Tibial artery (tissue), 4 donors: ENCODE data around the gene ENDOU.

Experiments used
- DNase-seq, 2 donors: peaks; one replicate each; pipeline ENCODE4 v3.0.0-alpha.2; 2019
- H3K27ac ChIP-seq, 2 donors: fragments of 200-600 bp; sonication (generic) in 1 of 2; 1 replicate in 1 of 2; 2 replicates in 1 of 2; pipeline ENCODE4 v1.5.1; 2018 to 2019; ENCODE audit warnings: mild to moderate bottlenecking in 1 of 2
- H3K27me3 ChIP-seq, 2 donors: fragments of 200-600 bp; sonication (generic) in 1 of 2; one replicate each; pipeline versions ENCODE4 v1.5.1 to v1.6.0; 2016 to 2019
- H3K36me3 ChIP-seq, 3 donors: fragments of 200-600 bp; sonication (generic) in 2 of 3; one replicate each; pipeline ENCODE4 v1.5.1; 2016 to 2019; ENCODE audit warnings: mild to moderate bottlenecking in 2 of 3
- H3K4me1 ChIP-seq, 4 donors: fragments of 200-600 bp; sonication (generic) in 2 of 4; 1 replicate in 3 of 4; 2 replicates in 1 of 4; pipeline ENCODE4 v1.5.1; 2016 to 2019
- H3K4me3 ChIP-seq, 2 donors: fragments of 200-600 bp; sonication (generic) in 1 of 2; 1 replicate in 1 of 2; 2 replicates in 1 of 2; pipeline ENCODE4 v1.5.1; 2018 to 2019; ENCODE audit warnings: mild to moderate bottlenecking in 2 of 2
- H3K9me3 ChIP-seq, 3 donors: fragments of 200-600 bp; sonication (generic) in 1 of 3; one replicate each; pipeline ENCODE4 v1.5.1; 2016 to 2019
- intact Hi-C: fragments of 100-400 bp; cut with DNase I; formaldehyde crosslinking; loops from one replicate; pipeline ENCODE4 v1.15.0; 2023; ENCODE audit warnings: low total_unique reads
- TF ChIP-seq, protein P1 (sequence below), 2 experiments: fragments of 200-600 bp in 1 of 2; fragments of 450-650 bp in 1 of 2; IDR thresholded peaks; one replicate each; pipeline ENCODE4 v1.5.1; 2017 to 2019; ENCODE audit warnings: antibody characterized with exemption in 2 of 2, mild to moderate bottlenecking in 1 of 2, moderate library complexity in 1 of 2

The ENDOU gene

DNA sequence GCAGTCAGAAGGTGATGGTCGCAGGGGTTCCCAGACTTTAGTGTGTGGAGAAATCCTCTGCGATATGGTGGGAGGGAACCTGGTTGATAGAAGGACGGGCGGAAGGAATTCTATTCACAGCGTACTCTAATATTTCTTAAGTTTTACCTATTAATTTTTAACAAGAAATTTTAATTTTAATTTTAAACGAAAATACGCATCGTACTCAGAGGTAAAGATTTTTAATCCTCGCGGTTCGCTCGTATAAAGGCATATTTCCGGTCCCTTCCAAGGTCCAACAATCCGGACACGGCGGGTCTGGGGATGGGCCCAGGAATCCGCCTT lies 47.4 kb upstream of the ENDOU start:
- peak overlapping the region; percentile 74 to 96 for H3K4me3 ChIP-seq
- H3K9me3 ChIP-seq = no peaks in the 10 kb centered on the region
- H3K36me3 ChIP-seq = no peaks in the 10 kb centered on the region
- TF ChIP-seq, protein P1, sequence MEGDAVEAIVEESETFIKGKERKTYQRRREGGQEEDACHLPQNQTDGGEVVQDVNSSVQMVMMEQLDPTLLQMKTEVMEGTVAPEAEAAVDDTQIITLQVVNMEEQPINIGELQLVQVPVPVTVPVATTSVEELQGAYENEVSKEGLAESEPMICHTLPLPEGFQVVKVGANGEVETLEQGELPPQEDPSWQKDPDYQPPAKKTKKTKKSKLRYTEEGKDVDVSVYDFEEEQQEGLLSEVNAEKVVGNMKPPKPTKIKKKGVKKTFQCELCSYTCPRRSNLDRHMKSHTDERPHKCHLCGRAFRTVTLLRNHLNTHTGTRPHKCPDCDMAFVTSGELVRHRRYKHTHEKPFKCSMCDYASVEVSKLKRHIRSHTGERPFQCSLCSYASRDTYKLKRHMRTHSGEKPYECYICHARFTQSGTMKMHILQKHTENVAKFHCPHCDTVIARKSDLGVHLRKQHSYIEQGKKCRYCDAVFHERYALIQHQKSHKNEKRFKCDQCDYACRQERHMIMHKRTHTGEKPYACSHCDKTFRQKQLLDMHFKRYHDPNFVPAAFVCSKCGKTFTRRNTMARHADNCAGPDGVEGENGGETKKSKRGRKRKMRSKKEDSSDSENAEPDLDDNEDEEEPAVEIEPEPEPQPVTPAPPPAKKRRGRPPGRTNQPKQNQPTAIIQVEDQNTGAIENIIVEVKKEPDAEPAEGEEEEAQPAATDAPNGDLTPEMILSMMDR (IDR thresholded peaks at IDR 0.05) = no peak
- intact Hi-C loops = loop anchor here (5.0 kb wide), 1 partner anchor 55 kb away; no protein-coding TSS in a partner anchor
- peaks cover 0 to 60% (median 47%) of the 10 kb centered on the region in 4 donors for H3K4me1 ChIP-seq
- no peaks in the 10 kb centered on the region for H3K27me3 ChIP-seq
- peak overlapping the region; percentile 80 to 87 for H3K27ac ChIP-seq
- DNase-seq = no peak

DNA sequence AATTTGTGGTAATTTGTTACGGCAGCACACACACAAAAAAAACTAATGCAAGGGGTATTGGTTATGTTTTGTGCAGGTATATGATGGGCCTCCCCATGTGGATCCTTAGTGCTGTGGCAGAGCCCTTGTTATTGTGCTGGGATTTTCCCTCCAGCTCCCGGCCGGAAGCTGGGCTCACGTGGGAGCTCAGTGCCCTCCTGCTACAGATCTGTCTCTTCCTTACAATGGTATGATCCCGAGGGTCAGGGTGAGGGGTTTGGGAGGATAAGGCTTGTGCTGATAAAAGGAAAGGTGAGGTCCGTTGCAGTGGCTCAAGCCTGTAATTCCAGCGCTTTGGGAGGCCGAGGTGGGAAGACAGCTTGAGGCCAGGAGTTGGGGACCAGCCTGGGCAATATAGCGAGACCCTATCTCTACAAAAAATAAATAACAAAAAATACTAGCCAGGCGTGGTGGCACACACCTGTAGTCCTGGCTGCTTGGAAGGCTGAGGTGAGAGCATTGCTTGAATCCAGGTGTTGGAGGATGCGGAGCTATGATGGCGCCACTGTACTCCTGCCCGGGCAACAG lies 46.9 kb upstream of the ENDOU start:
- no peaks in the 10 kb centered on the region for H3K9me3 ChIP-seq
- H3K36me3 ChIP-seq = no peaks in the 10 kb centered on the region
- peak overlapping the region in 1 of 2 donors; percentile 87 for H3K27ac ChIP-seq
- H3K27me3 ChIP-seq = no peaks in the 10 kb centered on the region
- intact Hi-C loops = loop anchor here (5.0 kb wide), 1 partner anchor 55 kb away; no protein-coding TSS in a partner anchor
- peaks cover 0 to 55% (median 42%) of the 10 kb centered on the region in 4 donors for H3K4me1 ChIP-seq
- TF ChIP-seq, protein P1 (IDR thresholded peaks at IDR 0.05) = no peak
- DNase-seq = no peak
- H3K4me3 ChIP-seq = peak overlapping the region in 1 of 2 donors; percentile 96

DNA sequence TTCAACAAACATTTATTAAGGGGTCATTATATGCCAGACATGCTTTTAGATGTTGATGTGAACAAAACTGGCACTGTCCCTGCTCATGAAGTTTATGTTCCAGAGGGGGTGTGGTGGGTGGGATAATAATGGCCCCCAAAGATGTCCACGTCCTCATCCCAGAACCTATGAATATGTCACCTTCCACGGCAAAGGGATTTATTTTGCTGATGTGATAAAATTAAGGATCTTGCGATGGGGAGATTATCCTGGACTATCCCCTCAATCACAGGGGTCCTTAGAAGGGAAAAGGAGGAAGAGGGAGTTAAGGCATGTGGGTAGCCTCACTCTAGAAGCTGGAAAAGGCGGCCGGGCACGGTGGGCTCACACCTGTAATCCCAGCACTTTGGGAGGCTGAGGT lies 46.0 kb upstream of the ENDOU start:
- DNase-seq = no peak
- Histone ChIP-seq H3K4me3 (no peak overlapping the region), H3K27ac (no peak overlapping the region), H3K27me3 (no peaks in the 10 kb centered on the region), H3K4me1 (peaks cover 0 to 46% (median 33%) of the 10 kb centered on the region in 4 donors), H3K9me3 (no peaks in the 10 kb centered on the region), H3K36me3 (no peaks in the 10 kb centered on the region)
- intact Hi-C loops = loop anchor here (5.0 kb wide), 1 partner anchor 54 kb away; no protein-coding TSS in a partner anchor
- TF ChIP-seq, protein P1 (IDR thresholded peaks at IDR 0.05) = no peak

DNA sequence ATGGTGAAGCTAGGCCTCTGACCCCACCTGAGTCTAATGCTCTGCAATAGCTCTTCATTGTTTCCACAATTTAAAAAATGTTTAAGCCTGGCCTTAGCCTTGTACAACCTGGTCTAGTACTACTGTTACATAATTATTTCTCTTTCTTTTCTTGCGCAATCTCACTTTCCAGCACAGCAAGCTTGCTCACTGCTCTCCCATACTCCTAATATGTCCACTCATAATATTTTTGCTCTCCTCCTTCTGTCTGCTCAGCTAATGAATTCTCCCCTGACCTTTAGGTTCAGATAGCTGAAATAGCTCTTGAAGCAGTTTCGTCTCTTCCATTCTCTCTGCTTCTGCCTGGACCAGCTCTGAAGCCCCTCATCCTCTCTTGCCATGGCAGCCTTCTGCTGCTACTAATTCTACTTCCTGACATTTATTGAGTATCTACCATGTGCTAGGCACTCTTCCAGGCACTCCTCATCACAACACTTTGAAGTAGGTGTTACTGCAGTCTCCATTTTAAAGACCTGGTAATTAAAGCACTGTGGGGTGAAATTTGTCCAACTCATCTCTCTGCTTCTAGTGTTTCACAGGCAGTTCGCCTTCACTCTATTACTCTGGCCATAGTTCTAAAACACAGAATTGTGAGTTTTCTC lies 44.9 kb upstream of the ENDOU start:
- TF ChIP-seq, protein P1 (IDR thresholded peaks at IDR 0.05) = no peak
- no peaks in the 10 kb centered on the region for H3K9me3 ChIP-seq
- intact Hi-C loops = loop anchor here (5.0 kb wide), 1 partner anchor 53 kb away; no protein-coding TSS in a partner anchor
- H3K4me3 ChIP-seq = no peak overlapping the region
- H3K4me1 ChIP-seq = peaks cover 0 to 42% (median 22%) of the 10 kb centered on the region in 4 donors
- no peaks in the 10 kb centered on the region for H3K27me3 ChIP-seq
- H3K36me3 ChIP-seq = no peaks in the 10 kb centered on the region
- H3K27ac ChIP-seq = peak overlapping the region in 1 of 2 donors; percentile 46
- DNase-seq = no peak

DNA sequence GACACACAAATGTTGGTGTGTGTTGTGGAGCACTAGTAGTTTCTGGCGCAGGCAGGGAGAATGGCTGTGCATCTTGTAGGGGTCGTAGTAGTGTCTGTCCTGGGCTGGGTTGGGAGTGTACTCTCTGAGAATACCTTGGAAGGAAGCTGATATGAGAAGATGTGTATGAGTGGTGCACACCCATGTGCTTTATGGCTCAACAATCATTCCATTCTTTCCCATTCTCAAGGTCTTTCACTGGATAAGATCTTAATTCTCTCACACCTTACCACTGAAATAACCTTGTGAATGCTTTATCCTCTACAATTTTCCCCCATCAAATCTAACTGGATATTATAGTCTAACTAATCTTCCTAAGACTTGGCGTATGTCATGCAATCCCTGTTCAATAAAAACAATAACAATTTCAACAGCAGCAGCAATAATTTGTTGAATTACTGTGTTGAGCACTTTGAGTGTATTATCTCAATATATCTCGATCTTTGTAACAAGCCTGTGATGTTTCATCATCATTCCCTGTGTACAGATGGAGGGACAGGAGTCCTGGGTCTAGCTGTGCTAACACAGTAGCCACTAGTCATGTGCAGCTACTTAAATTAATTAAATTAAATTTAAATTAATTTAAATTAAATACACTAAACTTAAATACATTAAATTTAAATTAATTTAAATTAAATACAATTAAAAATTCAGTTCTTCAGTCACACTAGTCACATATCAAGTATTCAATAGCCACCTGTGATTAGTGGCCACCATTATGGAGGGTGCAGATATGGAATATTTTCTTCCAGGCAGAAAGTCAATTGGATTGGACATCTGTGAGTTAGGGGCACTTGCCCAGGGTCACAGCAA lies 44.2 kb upstream of the ENDOU start:
- DNase-seq = no peak
- Histone ChIP-seq H3K27ac (no peak overlapping the region), H3K4me1 (peaks cover 0 to 35% (median 15%) of the 10 kb centered on the region in 4 donors), H3K27me3 (no peaks in the 10 kb centered on the region), H3K4me3 (no peak overlapping the region), H3K9me3 (no peaks in the 10 kb centered on the region), H3K36me3 (no peaks in the 10 kb centered on the region)
- TF ChIP-seq, protein P1 (IDR thresholded peaks at IDR 0.05) = no peak
- intact Hi-C loops = loop anchor here (5.0 kb wide), 1 partner anchor 52 kb away; no protein-coding TSS in a partner anchor
